GM12891 (cell line): ENCODE measurements around the gene PTPRD.

Experiments used
- PAX5 ChIP-seq: IDR thresholded peaks from 2 replicates; pipeline ENCODE4 v1.6.1; 2011; ENCODE audit warnings: low read length, moderate library complexity, mild to moderate bottlenecking; ENCODE audit not compliant: insufficient read depth, severe bottlenecking
- POLR2A ChIP-seq: IDR thresholded peaks from 2 replicates; pipeline ENCODE4 v1.6.1; 2011; ENCODE audit warnings: low read depth, low read length, control low read depth
- POLR2AphosphoS5 ChIP-seq: IDR thresholded peaks from 2 replicates; pipeline ENCODE4 v1.6.1; 2011; ENCODE audit warnings: low read depth, low read length, control low read depth
- POU2F2 ChIP-seq: IDR thresholded peaks from 2 replicates; pipeline ENCODE4 v1.6.1; 2011; ENCODE audit warnings: low read depth, mild to moderate bottlenecking, control low read depth, low read length, moderate library complexity
- SPI1 ChIP-seq: IDR thresholded peaks from 2 replicates; pipeline ENCODE4 v1.6.1; 2011; ENCODE audit warnings: low read depth, low read length, control low read depth
- TAF1 ChIP-seq: IDR thresholded peaks from 2 replicates; pipeline ENCODE4 v1.6.1; 2011; ENCODE audit warnings: low read depth, low read length, control low read depth

DNA sequence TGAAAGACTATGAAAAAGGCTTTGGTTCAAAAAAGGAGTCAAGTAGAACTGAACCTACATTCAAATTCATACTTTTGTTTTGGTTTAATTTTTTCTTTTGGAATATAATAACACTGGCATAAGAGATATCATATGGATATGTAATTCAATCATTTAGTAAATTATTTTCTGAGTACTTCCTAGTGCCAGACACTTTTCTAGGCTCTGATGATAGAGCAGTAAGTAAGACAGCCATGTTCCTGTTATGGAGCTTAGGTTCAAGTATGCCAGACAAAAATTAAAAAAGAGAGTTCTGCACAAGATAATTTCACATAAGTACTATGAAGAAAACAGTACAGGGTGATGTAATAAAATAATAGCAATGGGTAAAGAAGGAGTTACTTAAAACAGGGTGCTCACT, 1074.0 kb downstream of the PTPRD start:
- TF ChIP-seq TAF1 = no peak
- no peak for TF ChIP-seq POLR2A
- TF ChIP-seq POLR2AphosphoS5 = no peak
- no peak for TF ChIP-seq SPI1
- no peak for TF ChIP-seq PAX5
- no peak for TF ChIP-seq POU2F2
